ENCODE data around the gene MUC4. TPM values are rescaled to one million over a fixed set of nuclear protein-coding genes. Genes with fewer than 3 reads are reported as not detected.

Gene MUC4
- total and polyA plus RNA-seq, 9 of the 15 experiments (the other 6 are each of a cell fraction or from before 2014, with no cell fraction given): under 0.01 to 0.21 (median 0.10) TPM; not detected in 4

GRCh38 chr3:195850857-195851543 is 39.3 kb upstream of the MUC4 start:
- Histone ChIP-seq H3K4me2 (ENCODE audit: insufficient read depth, low read length) (peak overlapping the region; percentile 73), H3K9me1 (ENCODE audit: control insufficient read depth, insufficient read depth, low read length) (no peaks in the 10 kb centered on the region), H3K9me3 (replicated peaks; ENCODE audit: control insufficient read depth, insufficient read depth, low read depth, low read length) (no peaks in the 10 kb centered on the region), H3K27ac (ENCODE audit: extremely low read depth, low read depth, low read length) (no peak overlapping the region), H2AFZ (ENCODE audit: low read depth, low read length) (peak overlapping the region; percentile 58), H3K4me1 (replicated peaks in 1 of 2; ENCODE audit: control insufficient read depth in 2 of 2, insufficient read depth in 2 of 2, low read length in 2 of 2) (peaks cover 27 to 50% of the 10 kb centered on the region in 2 experiments), H4K20me1 (replicated peaks; ENCODE audit: control insufficient read depth, insufficient read depth, low read length) (no peaks in the 10 kb centered on the region), H3K4me3 (no peak overlapping the region), H3K27me3 (ENCODE audit: control insufficient read depth in 2 of 2, insufficient read depth in 2 of 2, low read length in 2 of 2) (no peaks in the 10 kb centered on the region), H3K79me2 (ENCODE audit: control insufficient read depth, insufficient read depth, low read length) (no peaks in the 10 kb centered on the region), H3K36me3 (ENCODE audit: control insufficient read depth, insufficient read depth, low read length) (no peaks in the 10 kb centered on the region), H3K9ac (ENCODE audit: insufficient read depth in 1 of 2, low read depth in 2 of 2, low read length in 2 of 2) (peak overlapping the region in 1 of 2 experiments; percentile 70; a peak in 1 of 4 replicates)
- in situ Hi-C loops (cut with MboI) (loop anchor here (10.0 kb wide), 2 partner anchors 226 to 1774 kb away; no protein-coding TSS in a partner anchor), intact Hi-C loops (cut with micrococcal nuclease) (loop anchor here (1.0 to 10.0 kb wide), 5 partner anchors 76 to 293 kb away; no protein-coding TSS in a partner anchor)
- POLR2A ChIA-PET: interaction anchor here (0.6 to 0.8 kb wide), 2 partner anchors 15 to 133 kb away, joined by 4 read pairs; no protein-coding TSS in a partner anchor
- DNase-seq (ENCODE audit: extremely low read depth in 1 of 4, low spot score in 3 of 4): peak; percentile 85 to 93 (median 88)
- BruUV-seq (replicated peaks): no TSS peak
- peak; percentile 98 for FAIRE-seq
- CTCF ChIA-PET (ENCODE audit: low intra/inter-chr PET ratio): interaction anchor here (0.5 to 1.5 kb wide), 12 partner anchors 8 to 580 kb away, joined by 3 to 9 read pairs (median 4); partner anchors contain the start of gene XXYLT1
- WGBS (ENCODE audit: insufficient coverage, low coverage, missing lambda C conversion rate): 9% methylated on average over 31 of the region's 31 CpGs
- ATAC-seq: peak; percentile 86
- TF ChIP-seq, protein P1, sequence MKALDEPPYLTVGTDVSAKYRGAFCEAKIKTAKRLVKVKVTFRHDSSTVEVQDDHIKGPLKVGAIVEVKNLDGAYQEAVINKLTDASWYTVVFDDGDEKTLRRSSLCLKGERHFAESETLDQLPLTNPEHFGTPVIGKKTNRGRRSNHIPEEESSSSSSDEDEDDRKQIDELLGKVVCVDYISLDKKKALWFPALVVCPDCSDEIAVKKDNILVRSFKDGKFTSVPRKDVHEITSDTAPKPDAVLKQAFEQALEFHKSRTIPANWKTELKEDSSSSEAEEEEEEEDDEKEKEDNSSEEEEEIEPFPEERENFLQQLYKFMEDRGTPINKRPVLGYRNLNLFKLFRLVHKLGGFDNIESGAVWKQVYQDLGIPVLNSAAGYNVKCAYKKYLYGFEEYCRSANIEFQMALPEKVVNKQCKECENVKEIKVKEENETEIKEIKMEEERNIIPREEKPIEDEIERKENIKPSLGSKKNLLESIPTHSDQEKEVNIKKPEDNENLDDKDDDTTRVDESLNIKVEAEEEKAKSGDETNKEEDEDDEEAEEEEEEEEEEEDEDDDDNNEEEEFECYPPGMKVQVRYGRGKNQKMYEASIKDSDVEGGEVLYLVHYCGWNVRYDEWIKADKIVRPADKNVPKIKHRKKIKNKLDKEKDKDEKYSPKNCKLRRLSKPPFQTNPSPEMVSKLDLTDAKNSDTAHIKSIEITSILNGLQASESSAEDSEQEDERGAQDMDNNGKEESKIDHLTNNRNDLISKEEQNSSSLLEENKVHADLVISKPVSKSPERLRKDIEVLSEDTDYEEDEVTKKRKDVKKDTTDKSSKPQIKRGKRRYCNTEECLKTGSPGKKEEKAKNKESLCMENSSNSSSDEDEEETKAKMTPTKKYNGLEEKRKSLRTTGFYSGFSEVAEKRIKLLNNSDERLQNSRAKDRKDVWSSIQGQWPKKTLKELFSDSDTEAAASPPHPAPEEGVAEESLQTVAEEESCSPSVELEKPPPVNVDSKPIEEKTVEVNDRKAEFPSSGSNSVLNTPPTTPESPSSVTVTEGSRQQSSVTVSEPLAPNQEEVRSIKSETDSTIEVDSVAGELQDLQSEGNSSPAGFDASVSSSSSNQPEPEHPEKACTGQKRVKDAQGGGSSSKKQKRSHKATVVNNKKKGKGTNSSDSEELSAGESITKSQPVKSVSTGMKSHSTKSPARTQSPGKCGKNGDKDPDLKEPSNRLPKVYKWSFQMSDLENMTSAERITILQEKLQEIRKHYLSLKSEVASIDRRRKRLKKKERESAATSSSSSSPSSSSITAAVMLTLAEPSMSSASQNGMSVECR (CRISPR knock-in tag; IDR thresholded peaks at IDR 0.05): no peak
- TF ChIP-seq, protein P2, sequence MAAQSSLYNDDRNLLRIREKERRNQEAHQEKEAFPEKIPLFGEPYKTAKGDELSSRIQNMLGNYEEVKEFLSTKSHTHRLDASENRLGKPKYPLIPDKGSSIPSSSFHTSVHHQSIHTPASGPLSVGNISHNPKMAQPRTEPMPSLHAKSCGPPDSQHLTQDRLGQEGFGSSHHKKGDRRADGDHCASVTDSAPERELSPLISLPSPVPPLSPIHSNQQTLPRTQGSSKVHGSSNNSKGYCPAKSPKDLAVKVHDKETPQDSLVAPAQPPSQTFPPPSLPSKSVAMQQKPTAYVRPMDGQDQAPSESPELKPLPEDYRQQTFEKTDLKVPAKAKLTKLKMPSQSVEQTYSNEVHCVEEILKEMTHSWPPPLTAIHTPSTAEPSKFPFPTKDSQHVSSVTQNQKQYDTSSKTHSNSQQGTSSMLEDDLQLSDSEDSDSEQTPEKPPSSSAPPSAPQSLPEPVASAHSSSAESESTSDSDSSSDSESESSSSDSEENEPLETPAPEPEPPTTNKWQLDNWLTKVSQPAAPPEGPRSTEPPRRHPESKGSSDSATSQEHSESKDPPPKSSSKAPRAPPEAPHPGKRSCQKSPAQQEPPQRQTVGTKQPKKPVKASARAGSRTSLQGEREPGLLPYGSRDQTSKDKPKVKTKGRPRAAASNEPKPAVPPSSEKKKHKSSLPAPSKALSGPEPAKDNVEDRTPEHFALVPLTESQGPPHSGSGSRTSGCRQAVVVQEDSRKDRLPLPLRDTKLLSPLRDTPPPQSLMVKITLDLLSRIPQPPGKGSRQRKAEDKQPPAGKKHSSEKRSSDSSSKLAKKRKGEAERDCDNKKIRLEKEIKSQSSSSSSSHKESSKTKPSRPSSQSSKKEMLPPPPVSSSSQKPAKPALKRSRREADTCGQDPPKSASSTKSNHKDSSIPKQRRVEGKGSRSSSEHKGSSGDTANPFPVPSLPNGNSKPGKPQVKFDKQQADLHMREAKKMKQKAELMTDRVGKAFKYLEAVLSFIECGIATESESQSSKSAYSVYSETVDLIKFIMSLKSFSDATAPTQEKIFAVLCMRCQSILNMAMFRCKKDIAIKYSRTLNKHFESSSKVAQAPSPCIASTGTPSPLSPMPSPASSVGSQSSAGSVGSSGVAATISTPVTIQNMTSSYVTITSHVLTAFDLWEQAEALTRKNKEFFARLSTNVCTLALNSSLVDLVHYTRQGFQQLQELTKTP (IDR thresholded peaks at IDR 0.05; ENCODE audit: low read depth in 1 of 2, partially characterized antibody in 2 of 2): no peak
- TF ChIP-seq SMARCC2 (IDR thresholded peaks at IDR 0.05; ENCODE audit: low read depth) (no peak), MCM5 (IDR thresholded peaks at IDR 0.05; ENCODE audit: low read depth) (no peak), COPS2 (conservative IDR thresholded peaks at IDR 0.05) (no peak), ATF7 (IDR thresholded peaks at IDR 0.05) (peak; percentile 67; the same call in 1 of the 2 replicates)
- TF ChIP-seq, protein P3, sequence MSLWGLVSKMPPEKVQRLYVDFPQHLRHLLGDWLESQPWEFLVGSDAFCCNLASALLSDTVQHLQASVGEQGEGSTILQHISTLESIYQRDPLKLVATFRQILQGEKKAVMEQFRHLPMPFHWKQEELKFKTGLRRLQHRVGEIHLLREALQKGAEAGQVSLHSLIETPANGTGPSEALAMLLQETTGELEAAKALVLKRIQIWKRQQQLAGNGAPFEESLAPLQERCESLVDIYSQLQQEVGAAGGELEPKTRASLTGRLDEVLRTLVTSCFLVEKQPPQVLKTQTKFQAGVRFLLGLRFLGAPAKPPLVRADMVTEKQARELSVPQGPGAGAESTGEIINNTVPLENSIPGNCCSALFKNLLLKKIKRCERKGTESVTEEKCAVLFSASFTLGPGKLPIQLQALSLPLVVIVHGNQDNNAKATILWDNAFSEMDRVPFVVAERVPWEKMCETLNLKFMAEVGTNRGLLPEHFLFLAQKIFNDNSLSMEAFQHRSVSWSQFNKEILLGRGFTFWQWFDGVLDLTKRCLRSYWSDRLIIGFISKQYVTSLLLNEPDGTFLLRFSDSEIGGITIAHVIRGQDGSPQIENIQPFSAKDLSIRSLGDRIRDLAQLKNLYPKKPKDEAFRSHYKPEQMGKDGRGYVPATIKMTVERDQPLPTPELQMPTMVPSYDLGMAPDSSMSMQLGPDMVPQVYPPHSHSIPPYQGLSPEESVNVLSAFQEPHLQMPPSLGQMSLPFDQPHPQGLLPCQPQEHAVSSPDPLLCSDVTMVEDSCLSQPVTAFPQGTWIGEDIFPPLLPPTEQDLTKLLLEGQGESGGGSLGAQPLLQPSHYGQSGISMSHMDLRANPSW (CRISPR knock-in tag; IDR thresholded peaks at IDR 0.05): 0 out of 2 replicates have a peak, but pooled peaks have one; percentile 65

All from K562 (cell line).